Left lung (tissue), 10 donors: ENCODE results near the gene MSANTD4. TPM values are rescaled to one million over a fixed set of nuclear protein-coding genes. Genes with fewer than 3 reads are reported as not detected.

Source experiments
- ATAC-seq: fragments of 200-7000 bp; cut with Tn5 transposase; one replicate; pipeline ENCODE4 v1.9.1; 2020; ENCODE audit warnings: moderate library complexity
- DNase-seq, 4 donors: peaks; one replicate each; pipeline ENCODE4 v3.0.0-alpha.2; 2013 to 2020
- H3K27ac ChIP-seq, 2 donors: fragments of 200-600 bp; sonication (generic) in 1 of 2; one replicate each; pipeline versions ENCODE4 v1.5.0 to v1.8.0; 2020 to 2021
- H3K27me3 ChIP-seq, 2 donors: fragments of 200-600 bp; sonication (generic) in 1 of 2; one replicate each; pipeline versions ENCODE4 v1.5.0 to v1.8.0; 2020 to 2021
- H3K36me3 ChIP-seq, 2 donors: fragments of 200-600 bp; sonication (generic) in 1 of 2; one replicate each; pipeline versions ENCODE4 v1.5.0 to v1.8.0; 2020 to 2021
- H3K4me1 ChIP-seq, 2 donors: fragments of 200-600 bp; one replicate each; pipeline ENCODE4 v1.8.0; 2021
- H3K4me3 ChIP-seq, 2 donors: fragments of 200-600 bp; sonication (generic) in 1 of 2; one replicate each; pipeline versions ENCODE4 v1.5.0 to v1.8.0; 2020 to 2021; ENCODE audit warnings: mild to moderate bottlenecking in 1 of 2
- H3K9me3 ChIP-seq, 2 donors: fragments of 200-600 bp; sonication (generic) in 1 of 2; one replicate each; pipeline versions ENCODE4 v1.5.0 to v1.8.0; 2020 to 2021
- intact Hi-C, 2 donors: fragments of 100-400 bp; cut with DNase I; formaldehyde crosslinking; loops; one replicate each; pipeline versions ENCODE4 v1.11.2 to v1.14.2; 2022
- polyA plus RNA-seq, 6 donors: library from polyadenylated mRNA; unstranded; fragments of 120-200 nt; gene quantifications; one replicate each; pipeline ENCODE4 v1.2.1, GENCODE V29; 2013; ENCODE audit not compliant: insufficient read length in 6 of 6
- total RNA-seq, 2 donors: library from RNA; stranded (reverse); fragmentation: NEBNext Ultra II Directional; extraction: Animal tissue kit (Norgen Biotek cat#: 25700); gene quantifications; one replicate each; pipeline ENCODE4 v1.2.1, GENCODE V29; 2021
- TF ChIP-seq, protein P1 (sequence below), 2 donors: fragments of 200-600 bp; sonication (generic) in 1 of 2; IDR thresholded peaks; one replicate each; pipeline versions ENCODE4 v1.5.0 to v1.8.0; 2021; ENCODE audit warnings: antibody characterized with exemption in 2 of 2
- donor health status: DM: no; HTN: yes; CAD: no.
- donor health status: DM: no; HTN: no; CAD: no.

MSANTD4 gene
- total and polyA plus RNA-seq, 8 donors: 15.1 to 38.8 (median 31.6) TPM

DNA sequence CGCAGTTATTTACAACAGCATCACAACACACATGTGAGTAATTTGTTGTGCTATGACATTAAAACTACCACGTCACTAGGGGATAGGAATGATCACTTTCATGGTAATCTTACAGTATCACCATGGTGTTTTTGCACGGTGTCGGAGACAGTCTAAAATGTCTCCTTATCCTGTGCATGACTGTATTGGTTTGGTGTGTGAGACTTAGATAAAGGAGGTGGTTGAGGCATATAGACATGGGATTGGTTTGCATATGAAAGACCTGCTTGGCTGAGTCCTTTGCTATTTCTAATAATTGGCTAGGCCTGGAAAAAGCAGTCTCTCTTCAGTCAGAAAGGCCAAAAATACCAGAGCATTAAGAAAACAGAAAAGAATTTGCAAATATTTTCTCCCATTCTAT, 30.2 kb downstream of the MSANTD4 start:
- Histone ChIP-seq H3K4me3 (no peak overlapping the region), H3K27me3 (no peaks in the 10 kb centered on the region), H3K27ac (no peak overlapping the region), H3K4me1 (no peaks in the 10 kb centered on the region), H3K36me3 (peaks cover 0 to 22% of the 10 kb centered on the region in 2 donors), H3K9me3 (peaks cover 0 to 14% of the 10 kb centered on the region in 2 donors)
- DNase-seq (no peak), ATAC-seq (no peak)
- intact Hi-C loops: no loop called here
- TF ChIP-seq, protein P1, sequence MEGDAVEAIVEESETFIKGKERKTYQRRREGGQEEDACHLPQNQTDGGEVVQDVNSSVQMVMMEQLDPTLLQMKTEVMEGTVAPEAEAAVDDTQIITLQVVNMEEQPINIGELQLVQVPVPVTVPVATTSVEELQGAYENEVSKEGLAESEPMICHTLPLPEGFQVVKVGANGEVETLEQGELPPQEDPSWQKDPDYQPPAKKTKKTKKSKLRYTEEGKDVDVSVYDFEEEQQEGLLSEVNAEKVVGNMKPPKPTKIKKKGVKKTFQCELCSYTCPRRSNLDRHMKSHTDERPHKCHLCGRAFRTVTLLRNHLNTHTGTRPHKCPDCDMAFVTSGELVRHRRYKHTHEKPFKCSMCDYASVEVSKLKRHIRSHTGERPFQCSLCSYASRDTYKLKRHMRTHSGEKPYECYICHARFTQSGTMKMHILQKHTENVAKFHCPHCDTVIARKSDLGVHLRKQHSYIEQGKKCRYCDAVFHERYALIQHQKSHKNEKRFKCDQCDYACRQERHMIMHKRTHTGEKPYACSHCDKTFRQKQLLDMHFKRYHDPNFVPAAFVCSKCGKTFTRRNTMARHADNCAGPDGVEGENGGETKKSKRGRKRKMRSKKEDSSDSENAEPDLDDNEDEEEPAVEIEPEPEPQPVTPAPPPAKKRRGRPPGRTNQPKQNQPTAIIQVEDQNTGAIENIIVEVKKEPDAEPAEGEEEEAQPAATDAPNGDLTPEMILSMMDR (IDR thresholded peaks at IDR 0.05): no peak

- TF ChIP-seq, protein P1 (IDR thresholded peaks at IDR 0.05): no peak
- intact Hi-C loops: no loop called here
- no peak for DNase-seq
Measured at GRCh38 chr11:105989124-105989523, 32.9 kb downstream of the MSANTD4 start.

DNA sequence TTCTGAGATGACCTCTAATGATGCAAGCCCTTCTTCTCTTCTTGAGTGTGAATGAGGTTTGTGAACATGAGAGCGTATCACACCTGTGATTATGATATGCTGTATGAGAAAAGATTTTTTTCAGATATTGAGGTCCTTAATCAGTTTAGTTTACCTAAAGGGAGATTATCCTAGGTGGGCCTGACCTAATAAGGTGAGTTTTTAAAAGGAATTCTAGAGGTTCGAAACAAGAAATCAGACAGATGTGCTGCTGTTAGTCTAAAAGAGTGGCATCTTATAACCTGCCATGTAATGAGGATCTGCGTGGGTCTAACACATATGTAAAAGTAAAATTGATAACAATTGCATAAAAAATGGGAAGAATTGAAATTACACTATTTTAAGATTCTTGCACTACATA, 33.8 kb downstream of the MSANTD4 start:
- DNase-seq (no peak), ATAC-seq (no peak)
- intact Hi-C loops: no loop called here
- TF ChIP-seq, protein P1 (IDR thresholded peaks at IDR 0.05): no peak
- no peak overlapping the region for H3K4me3 ChIP-seq
- H3K27ac ChIP-seq: no peak overlapping the region
- peaks cover 0 to 5% of the 10 kb centered on the region in 2 donors for H3K9me3 ChIP-seq
- H3K27me3 ChIP-seq: no peaks in the 10 kb centered on the region
- H3K4me1 ChIP-seq: no peaks in the 10 kb centered on the region
- H3K36me3 ChIP-seq: no peaks in the 10 kb centered on the region

More at GRCh38 chr11:105989124-105989523, 32.9 kb downstream of the MSANTD4 start:
- no peak overlapping the region for H3K27ac ChIP-seq
- H3K4me3 ChIP-seq: no peak overlapping the region
- no peaks in the 10 kb centered on the region for H3K4me1 ChIP-seq
- H3K27me3 ChIP-seq: no peaks in the 10 kb centered on the region
- peaks cover 0 to 5% of the 10 kb centered on the region in 2 donors for H3K36me3 ChIP-seq
- ATAC-seq: no peak
- peaks cover 0 to 12% of the 10 kb centered on the region in 2 donors for H3K9me3 ChIP-seq

- Histone ChIP-seq H3K4me3 (no peak overlapping the region), H3K27me3 (no peaks in the 10 kb centered on the region), H3K27ac (no peak overlapping the region), H3K9me3 (no peaks in the 10 kb centered on the region), H3K4me1 (no peaks in the 10 kb centered on the region), H3K36me3 (no peaks in the 10 kb centered on the region)
- peak in 1 of 4 donors; percentile 4 for DNase-seq
- TF ChIP-seq, protein P1 (IDR thresholded peaks at IDR 0.05): no peak
- intact Hi-C loops: no loop called here
- peak; percentile 55 for ATAC-seq
Measured at GRCh38 chr11:105986554-105986953, 35.5 kb downstream of the MSANTD4 start.

DNA sequence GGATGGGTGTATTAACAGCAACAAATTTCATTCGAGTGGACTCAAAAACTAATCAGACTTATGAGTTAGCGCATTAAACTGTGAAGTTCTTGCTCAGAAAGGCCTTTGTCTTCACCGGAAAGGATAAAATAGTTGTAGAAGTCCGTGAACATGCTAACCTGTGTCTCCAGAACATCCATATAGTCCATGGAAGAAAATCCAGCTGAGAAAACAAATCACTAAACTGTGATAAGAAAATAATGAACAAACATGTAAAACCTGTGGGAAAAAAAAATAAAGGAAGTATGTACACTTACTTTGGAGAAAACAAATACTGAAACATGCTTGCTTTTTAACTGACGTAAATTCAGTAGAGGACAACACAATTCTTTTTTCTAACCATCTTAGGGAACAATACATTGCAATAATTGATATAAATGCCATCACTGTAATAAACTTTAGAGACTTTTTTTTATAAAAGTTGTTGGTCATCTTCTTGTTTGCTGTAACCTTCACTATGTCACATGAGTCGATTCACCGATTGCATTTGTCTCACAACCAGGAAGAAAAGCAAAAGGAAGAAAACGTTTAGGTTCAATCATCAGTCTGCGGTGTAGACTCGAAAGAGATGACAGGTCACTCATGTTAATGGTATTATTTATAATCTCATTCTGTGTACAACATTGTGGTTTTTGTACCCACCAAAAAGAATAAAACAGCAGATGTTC, 41.9 kb downstream of the MSANTD4 start:
- H3K9me3 ChIP-seq: no peaks in the 10 kb centered on the region
- no peaks in the 10 kb centered on the region for H3K36me3 ChIP-seq
- ATAC-seq (no peak), DNase-seq (no peak)
- H3K27me3 ChIP-seq: no peaks in the 10 kb centered on the region
- no peak overlapping the region for H3K27ac ChIP-seq
- intact Hi-C loops: no loop called here
- TF ChIP-seq, protein P1 (IDR thresholded peaks at IDR 0.05): no peak
- H3K4me1 ChIP-seq: no peaks in the 10 kb centered on the region
- no peak overlapping the region for H3K4me3 ChIP-seq
